ENCODE data around the gene F5. TPM values are rescaled to one million over a fixed set of nuclear protein-coding genes. Genes with fewer than 3 reads are reported as not detected.

Gene F5
- total RNA-seq, 1 donor from 2014 or later: 38.6 TPM

GRCh38 chr1:169561692-169562091 is 24.6 kb downstream of the F5 start:
- Mint-ChIP-seq H3K4me3 (no peak overlapping the region), H3K27ac (no peak overlapping the region), H3K36me3 (peaks cover 19% of the 10 kb centered on the region), H3K9me3 (peaks cover 34% of the 10 kb centered on the region), H3K4me1 (peaks cover 33% of the 10 kb centered on the region), H3K27me3 (ENCODE audit: low read depth) (no peaks in the 10 kb centered on the region)
- TF ChIP-seq, protein P1, sequence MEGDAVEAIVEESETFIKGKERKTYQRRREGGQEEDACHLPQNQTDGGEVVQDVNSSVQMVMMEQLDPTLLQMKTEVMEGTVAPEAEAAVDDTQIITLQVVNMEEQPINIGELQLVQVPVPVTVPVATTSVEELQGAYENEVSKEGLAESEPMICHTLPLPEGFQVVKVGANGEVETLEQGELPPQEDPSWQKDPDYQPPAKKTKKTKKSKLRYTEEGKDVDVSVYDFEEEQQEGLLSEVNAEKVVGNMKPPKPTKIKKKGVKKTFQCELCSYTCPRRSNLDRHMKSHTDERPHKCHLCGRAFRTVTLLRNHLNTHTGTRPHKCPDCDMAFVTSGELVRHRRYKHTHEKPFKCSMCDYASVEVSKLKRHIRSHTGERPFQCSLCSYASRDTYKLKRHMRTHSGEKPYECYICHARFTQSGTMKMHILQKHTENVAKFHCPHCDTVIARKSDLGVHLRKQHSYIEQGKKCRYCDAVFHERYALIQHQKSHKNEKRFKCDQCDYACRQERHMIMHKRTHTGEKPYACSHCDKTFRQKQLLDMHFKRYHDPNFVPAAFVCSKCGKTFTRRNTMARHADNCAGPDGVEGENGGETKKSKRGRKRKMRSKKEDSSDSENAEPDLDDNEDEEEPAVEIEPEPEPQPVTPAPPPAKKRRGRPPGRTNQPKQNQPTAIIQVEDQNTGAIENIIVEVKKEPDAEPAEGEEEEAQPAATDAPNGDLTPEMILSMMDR (IDR thresholded peaks at IDR 0.05; ENCODE audit: unreplicated experiment): no peak
- no peak for DNase-seq (ENCODE audit: low spot score in 2 of 2, unreplicated experiment in 2 of 2)

DNA sequence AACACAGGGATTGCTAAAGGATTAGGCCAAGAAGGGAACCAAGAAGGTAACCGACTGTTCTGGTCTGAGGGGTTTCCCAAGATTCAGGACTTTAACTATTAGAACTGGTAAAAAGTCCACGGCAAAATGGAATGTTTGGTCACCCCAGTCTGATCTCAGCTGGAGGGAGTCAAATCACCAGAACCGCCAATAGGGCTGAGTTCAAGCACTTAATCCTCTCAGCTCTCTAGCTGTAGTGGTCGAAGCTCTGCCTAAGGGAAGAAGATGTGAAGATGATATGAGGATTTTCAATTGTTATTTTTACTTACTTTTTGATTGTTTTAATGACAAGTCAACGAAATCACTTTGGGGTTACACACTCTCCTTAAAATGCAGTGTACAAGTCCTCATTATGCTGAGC is 29.1 kb downstream of the F5 start:
- TF ChIP-seq, protein P1 (IDR thresholded peaks at IDR 0.05; ENCODE audit: unreplicated experiment): no peak
- Mint-ChIP-seq H3K9me3 (peaks cover 8% of the 10 kb centered on the region), H3K27me3 (ENCODE audit: low read depth) (no peaks in the 10 kb centered on the region), H3K36me3 (no peaks in the 10 kb centered on the region), H3K4me3 (no peak overlapping the region), H3K4me1 (peaks cover 20% of the 10 kb centered on the region), H3K27ac (peak overlapping the region; percentile 59)
- no peak for DNase-seq (ENCODE audit: low spot score in 2 of 2, unreplicated experiment in 2 of 2)

- no peaks in the 10 kb centered on the region for H3K36me3 Mint-ChIP-seq
- peaks cover 19% of the 10 kb centered on the region for H3K4me1 Mint-ChIP-seq
- no peak for DNase-seq (ENCODE audit: low spot score in 2 of 2, unreplicated experiment in 2 of 2)
- TF ChIP-seq, protein P1 (IDR thresholded peaks at IDR 0.05; ENCODE audit: unreplicated experiment): peak; percentile 51
- H3K27me3 Mint-ChIP-seq (ENCODE audit: low read depth): no peaks in the 10 kb centered on the region
- no peak overlapping the region for H3K4me3 Mint-ChIP-seq
- H3K27ac Mint-ChIP-seq: no peak overlapping the region
- no peaks in the 10 kb centered on the region for H3K9me3 Mint-ChIP-seq
Observed at GRCh38 chr1:169550294-169550693, 36.0 kb downstream of the F5 start.

DNA sequence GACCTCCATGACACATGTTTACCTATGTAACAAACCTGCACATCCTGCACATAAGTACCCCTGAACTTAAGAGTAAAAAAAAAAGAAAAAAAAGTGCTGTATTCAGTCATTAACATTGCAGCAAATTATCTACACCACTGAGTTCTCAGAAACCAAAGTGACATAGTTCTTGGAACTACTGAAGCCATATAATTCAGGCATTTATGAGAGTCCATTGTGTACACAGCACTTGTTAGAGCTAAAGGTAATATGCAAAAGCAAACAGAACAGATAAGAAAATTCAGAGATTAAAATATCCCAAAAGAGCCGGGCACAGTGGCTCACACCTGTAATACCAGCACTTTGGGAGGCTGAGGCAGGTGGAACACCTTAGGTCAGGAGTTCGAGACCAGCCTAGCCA is 38.0 kb downstream of the F5 start:
- Mint-ChIP-seq H3K4me3 (no peak overlapping the region), H3K36me3 (no peaks in the 10 kb centered on the region), H3K27me3 (ENCODE audit: low read depth) (no peaks in the 10 kb centered on the region), H3K27ac (no peak overlapping the region), H3K4me1 (peaks cover 19% of the 10 kb centered on the region), H3K9me3 (no peaks in the 10 kb centered on the region)
- TF ChIP-seq, protein P1 (IDR thresholded peaks at IDR 0.05; ENCODE audit: unreplicated experiment): no peak
- no peak for DNase-seq (ENCODE audit: low spot score in 2 of 2, unreplicated experiment in 2 of 2)

- Mint-ChIP-seq H3K27ac (no peak overlapping the region), H3K9me3 (no peaks in the 10 kb centered on the region), H3K4me3 (no peak overlapping the region), H3K36me3 (no peaks in the 10 kb centered on the region), H3K27me3 (ENCODE audit: low read depth) (no peaks in the 10 kb centered on the region), H3K4me1 (peaks cover 12% of the 10 kb centered on the region)
- TF ChIP-seq, protein P1 (IDR thresholded peaks at IDR 0.05; ENCODE audit: unreplicated experiment): peak; percentile 62
- DNase-seq (ENCODE audit: low spot score in 2 of 2, unreplicated experiment in 2 of 2): peak in 1 of 2 experiments; percentile 45
Observed at GRCh38 chr1:169546087-169546995, 39.9 kb downstream of the F5 start.

All from mesothelial cell of epicardium (in vitro differentiated cells).